Transverse colon (tissue), 4 donors: Measurements from ENCODE around the gene PTP4A2. TPM values are rescaled to one million over a fixed set of nuclear protein-coding genes. Genes with fewer than 3 reads are reported as not detected.
"Not testable (repeated sequence)": the region's sequence is repeated elsewhere in the genome, so short reads cannot be mapped to it uniquely, and the experiment has no call there.

Source experiments
- DNase-seq: peaks from one replicate; pipeline ENCODE4 v3.0.0-alpha.2; 2019
- H3K27ac ChIP-seq, 4 donors: fragments of 200-600 bp; sonication (generic); 2 replicates each; pipeline ENCODE4 v1.5.1; 2016 to 2018; ENCODE audit warnings: inconsistent platforms in 4 of 4
- H3K27me3 ChIP-seq: fragments of 200-600 bp; sonication (generic); 2 replicates; pipeline ENCODE4 v1.5.1; 2017; ENCODE audit warnings: inconsistent platforms
- H3K36me3 ChIP-seq, 4 donors: fragments of 200-600 bp; sonication (generic); 2 replicates each; pipeline ENCODE4 v1.5.1; 2017 to 2019; ENCODE audit warnings: inconsistent platforms in 4 of 4
- H3K4me1 ChIP-seq, 4 donors: fragments of 200-600 bp; sonication (generic); 2 replicates each; pipeline ENCODE4 v1.5.1; 2017 to 2020; ENCODE audit warnings: inconsistent platforms in 4 of 4
- H3K4me3 ChIP-seq, 4 donors: fragments of 200-600 bp; sonication (generic); 1 replicate in 1 of 4; 2 replicates in 3 of 4; pipeline versions ENCODE4 v1.5.1 to v1.6.1; 2017 to 2019; ENCODE audit warnings: inconsistent platforms in 4 of 4
- H3K9me3 ChIP-seq, 2 donors: fragments of 200-600 bp; sonication (generic); 2 replicates each; pipeline ENCODE4 v1.5.1; 2017 to 2019; ENCODE audit warnings: inconsistent platforms in 2 of 2
- EP300 ChIP-seq: sonication (generic); formaldehyde crosslinking; IDR thresholded peaks from one replicate; pipeline ENCODE4 v1.6.1; 2017; ENCODE audit warnings: antibody characterized with exemption, low read depth
- POLR2A ChIP-seq: fragments of 450-650 bp; IDR thresholded peaks from one replicate; pipeline ENCODE4 v1.6.1; 2016; ENCODE audit warnings: antibody characterized with exemption, mild to moderate bottlenecking, moderate library complexity
- POLR2AphosphoS5 ChIP-seq, 3 donors: sonication (generic); formaldehyde crosslinking; IDR thresholded peaks; one replicate each; pipeline ENCODE4 v1.6.1; 2016; ENCODE audit warnings: antibody characterized with exemption in 3 of 3
- WGBS, 2 donors: methylation state at CpG; one replicate each; pipeline ENCODE4 v1.1.5; 2018; ENCODE audit warnings: low coverage in 1 of 2; 5-methylcytosine and 5-hydroxymethylcytosine counted together
- in situ Hi-C, 4 donors: fragments of 200-750 bp; cut with MboI; loops; one replicate each; pipeline versions ENCODE4 v1.15.0 to v1.15.1; 2017; ENCODE audit warnings: low sequenced_read_pairs in 3 of 4, low pct_ligation_motif_present in 1 of 4, low pct_unique_long_range_greater_than_20kb in 1 of 4
- intact Hi-C: fragments of 100-400 bp; cut with DNase I; formaldehyde crosslinking; loops from one replicate; pipeline ENCODE4 v1.15.1; 2023; ENCODE audit warnings: low total_unique reads
- total RNA-seq, 4 donors: library from RNA; depleted of rRNA; stranded (reverse); fragments of >200 nt; gene quantifications; one replicate each; pipeline ENCODE4 v1.1.0, GENCODE V29; 2016
- TF ChIP-seq, protein P1 (sequence below), 5 experiments: fragments of 200-600 bp in 3 of 5; fragments of 450-650 bp in 2 of 5; sonication (generic) in 3 of 5; IDR thresholded peaks; 1 replicate in 2 of 5; 2 replicates in 3 of 5; pipeline ENCODE4 v1.5.1; 2016 to 2017; ENCODE audit warnings: antibody characterized with exemption in 5 of 5, inconsistent platforms in 3 of 5, mild to moderate bottlenecking in 2 of 5, moderate library complexity in 1 of 5

Gene PTP4A2
- total RNA-seq, 4 donors from 2014 or later: 58.9 to 251 (median 195) TPM

DNA sequence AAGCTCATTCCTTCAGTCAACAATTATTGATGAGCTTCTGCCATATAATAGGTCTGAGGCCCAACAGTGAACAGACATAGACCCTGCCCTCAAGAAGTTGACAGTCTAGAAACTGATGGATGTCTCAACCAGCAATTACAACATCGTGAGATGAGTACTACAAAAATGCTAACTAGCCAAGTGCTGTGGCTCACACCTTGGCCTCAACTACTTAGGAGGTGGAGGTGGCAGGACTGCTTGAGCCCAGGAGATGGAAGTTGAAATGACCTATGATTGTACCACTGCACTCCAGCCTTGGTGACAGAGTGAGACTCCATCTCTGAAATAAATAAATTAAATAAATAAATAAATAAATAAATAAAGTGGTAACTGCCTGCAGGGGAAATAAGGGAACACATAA lies 11.7 kb upstream of the PTP4A2 start:
- Histone ChIP-seq H3K27me3 (no peaks in the 10 kb centered on the region), H3K4me3 (no peak overlapping the region), H3K9me3 (no peaks in the 10 kb centered on the region), H3K27ac (no peak overlapping the region), H3K4me1 (peaks cover 11 to 28% (median 15%) of the 10 kb centered on the region in 4 donors), H3K36me3 (no peaks in the 10 kb centered on the region)
- 85% methylated on average over 1 of the region's 1 CpG; no CpG with 5 or more reads in 1 of the 2 donors for WGBS, 2 donors
- intact Hi-C loops: no loop called here
- in situ Hi-C loops: loop anchor here in 2 of 4 donors (10.0 to 25.0 kb wide), 2 partner anchors 135 to 288 kb away; partner anchors contain the start of gene SPOCD1 (in 1 of the 2)
- DNase-seq: no peak
- TF ChIP-seq POLR2AphosphoS5 (IDR thresholded peaks at IDR 0.05) (no peak), POLR2A (no peak), EP300 (no peak)
- TF ChIP-seq, protein P1, sequence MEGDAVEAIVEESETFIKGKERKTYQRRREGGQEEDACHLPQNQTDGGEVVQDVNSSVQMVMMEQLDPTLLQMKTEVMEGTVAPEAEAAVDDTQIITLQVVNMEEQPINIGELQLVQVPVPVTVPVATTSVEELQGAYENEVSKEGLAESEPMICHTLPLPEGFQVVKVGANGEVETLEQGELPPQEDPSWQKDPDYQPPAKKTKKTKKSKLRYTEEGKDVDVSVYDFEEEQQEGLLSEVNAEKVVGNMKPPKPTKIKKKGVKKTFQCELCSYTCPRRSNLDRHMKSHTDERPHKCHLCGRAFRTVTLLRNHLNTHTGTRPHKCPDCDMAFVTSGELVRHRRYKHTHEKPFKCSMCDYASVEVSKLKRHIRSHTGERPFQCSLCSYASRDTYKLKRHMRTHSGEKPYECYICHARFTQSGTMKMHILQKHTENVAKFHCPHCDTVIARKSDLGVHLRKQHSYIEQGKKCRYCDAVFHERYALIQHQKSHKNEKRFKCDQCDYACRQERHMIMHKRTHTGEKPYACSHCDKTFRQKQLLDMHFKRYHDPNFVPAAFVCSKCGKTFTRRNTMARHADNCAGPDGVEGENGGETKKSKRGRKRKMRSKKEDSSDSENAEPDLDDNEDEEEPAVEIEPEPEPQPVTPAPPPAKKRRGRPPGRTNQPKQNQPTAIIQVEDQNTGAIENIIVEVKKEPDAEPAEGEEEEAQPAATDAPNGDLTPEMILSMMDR (IDR thresholded peaks at IDR 0.05): no peak

GRCh38 chr1:31945677-31946076 lies 7.5 kb upstream of the PTP4A2 start:
- H3K27ac ChIP-seq: peak overlapping the region; percentile 97 to 99 (median 97)
- H3K9me3 ChIP-seq, H3K4me3 ChIP-seq, H3K36me3 ChIP-seq, DNase-seq, H3K27me3 ChIP-seq, in situ Hi-C loops, intact Hi-C loops: not testable (repeated sequence)
- H3K4me1 ChIP-seq: peaks cover 7 to 38% (median 19%) of the 10 kb centered on the region in 4 donors
- 95 to 100% methylated on average over 1 to 10 of the region's 10 CpGs for WGBS, 2 donors

GRCh38 chr1:31944205-31945089 lies 6.3 kb upstream of the PTP4A2 start:
- Histone ChIP-seq H3K4me1 (peaks cover 15 to 50% (median 25%) of the 10 kb centered on the region in 4 donors), H3K27me3 (no peaks in the 10 kb centered on the region), H3K27ac (peak overlapping the region; percentile 97 to 99 (median 97)), H3K9me3 (no peaks in the 10 kb centered on the region), H3K4me3 (peak overlapping the region; percentile 31 to 57 (median 42)), H3K36me3 (no peaks in the 10 kb centered on the region)
- peak; percentile 96 for DNase-seq
- 6 to 33% methylated on average over 8 to 40 of the region's 56 CpGs for WGBS, 2 donors
- TF ChIP-seq POLR2A (peak; percentile 83), EP300 (peak; percentile 11), POLR2AphosphoS5 (IDR thresholded peaks at IDR 0.05) (peak; percentile 44 to 90 (median 86))
- TF ChIP-seq, protein P1 (IDR thresholded peaks at IDR 0.05): no peak
- intact Hi-C loops (no loop called here), in situ Hi-C loops (no loop called here)

DNA sequence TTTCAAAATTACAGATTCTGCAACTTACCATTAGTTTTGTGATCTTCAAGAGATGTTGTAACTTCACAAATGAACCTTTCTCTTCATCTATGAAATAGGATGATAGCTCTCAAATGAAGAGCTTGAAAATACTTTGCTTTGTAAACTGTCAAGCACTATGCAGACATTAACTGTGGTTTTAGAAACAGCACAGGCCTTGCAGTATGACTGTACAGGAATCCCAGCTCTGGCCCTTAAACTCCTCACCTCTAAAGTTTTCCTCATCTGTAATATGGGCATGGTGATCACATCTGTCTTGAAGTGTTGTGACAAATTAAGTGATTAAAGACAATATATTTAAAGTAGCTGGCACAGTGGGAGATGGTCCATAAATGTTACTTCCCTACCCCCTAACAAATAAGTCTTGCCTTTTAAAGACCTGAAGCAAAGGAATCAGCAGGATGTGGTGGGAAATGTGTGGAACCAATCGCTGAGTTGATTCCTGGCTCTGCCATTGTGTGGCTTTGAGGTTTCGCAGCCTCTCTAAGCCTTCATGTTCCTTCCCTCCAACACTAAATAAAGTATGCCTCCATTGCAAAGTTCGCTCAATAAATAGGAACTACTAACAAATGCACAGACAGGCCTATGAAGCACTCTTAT lies 5.5 kb upstream of the PTP4A2 start:
- TF ChIP-seq EP300: no peak
- TF ChIP-seq POLR2AphosphoS5 (IDR thresholded peaks at IDR 0.05): no peak
- TF ChIP-seq POLR2A: no peak
- TF ChIP-seq, protein P1 (IDR thresholded peaks at IDR 0.05): no peak
- Histone ChIP-seq H3K36me3 (no peaks in the 10 kb centered on the region), H3K9me3 (no peaks in the 10 kb centered on the region), H3K4me3 (peak overlapping the region in 2 of 4 donors; percentile 42 to 57), H3K27me3 (no peaks in the 10 kb centered on the region), H3K27ac (peak overlapping the region; percentile 97 to 99 (median 97)), H3K4me1 (peaks cover 16 to 58% (median 32%) of the 10 kb centered on the region in 4 donors)
- DNase-seq: no peak
- intact Hi-C loops (no loop called here), in situ Hi-C loops (no loop called here)
- WGBS, 2 donors: 65 to 67% methylated on average over 3 of the region's 3 CpGs

DNA sequence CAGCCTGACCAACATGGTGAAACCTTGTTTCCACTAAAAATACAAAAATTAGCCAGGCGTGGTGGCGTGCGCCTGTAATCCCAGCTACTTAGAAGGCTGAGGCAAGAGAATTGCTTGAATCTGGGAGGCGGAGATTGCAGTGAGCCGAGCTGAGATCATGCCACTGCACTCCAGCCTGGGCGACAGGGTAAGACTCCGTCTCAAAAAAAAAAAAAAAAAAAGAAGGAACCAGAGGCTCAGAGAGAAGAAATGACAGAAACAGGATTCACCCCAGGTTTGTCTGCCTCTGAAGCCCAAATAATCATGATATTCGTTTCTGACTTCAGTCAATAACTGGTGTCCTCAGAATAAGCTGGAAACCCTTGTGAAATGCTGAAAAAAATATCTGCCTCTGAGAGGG lies 3.9 kb upstream of the PTP4A2 start:
- peak overlapping the region; percentile 97 to 99 (median 97) for H3K27ac ChIP-seq
- WGBS, 2 donors: 59 to 72% methylated on average over 8 of the region's 8 CpGs
- peaks cover 16 to 61% (median 35%) of the 10 kb centered on the region in 4 donors for H3K4me1 ChIP-seq
- DNase-seq, H3K9me3 ChIP-seq, H3K27me3 ChIP-seq, intact Hi-C loops, H3K4me3 ChIP-seq, in situ Hi-C loops, H3K36me3 ChIP-seq: not testable (repeated sequence)
